Fibroblast of pulmonary artery (primary cell): Measurements from ENCODE around the gene PARP15.

ENCODE experiments used
- DNase-seq: peaks from one replicate; pipeline ENCODE4 v3.0.0-alpha.2; 2010; ENCODE audit warnings: low read depth
- H3K4me3 ChIP-seq: replicated peaks from 2 replicates; pipeline ENCODE4 v1.5.1; 2011; ENCODE audit warnings: low read depth, mild to moderate bottlenecking, control low read depth, low read length, moderate library complexity
- TF ChIP-seq, protein P1 (sequence below): IDR thresholded peaks from 2 replicates; pipeline ENCODE4 v1.5.1; 2011; ENCODE audit warnings: mild to moderate bottlenecking, control low read depth, low read length, inconsistent platforms; ENCODE audit errors: missing control alignments

PARP15 gene

DNA sequence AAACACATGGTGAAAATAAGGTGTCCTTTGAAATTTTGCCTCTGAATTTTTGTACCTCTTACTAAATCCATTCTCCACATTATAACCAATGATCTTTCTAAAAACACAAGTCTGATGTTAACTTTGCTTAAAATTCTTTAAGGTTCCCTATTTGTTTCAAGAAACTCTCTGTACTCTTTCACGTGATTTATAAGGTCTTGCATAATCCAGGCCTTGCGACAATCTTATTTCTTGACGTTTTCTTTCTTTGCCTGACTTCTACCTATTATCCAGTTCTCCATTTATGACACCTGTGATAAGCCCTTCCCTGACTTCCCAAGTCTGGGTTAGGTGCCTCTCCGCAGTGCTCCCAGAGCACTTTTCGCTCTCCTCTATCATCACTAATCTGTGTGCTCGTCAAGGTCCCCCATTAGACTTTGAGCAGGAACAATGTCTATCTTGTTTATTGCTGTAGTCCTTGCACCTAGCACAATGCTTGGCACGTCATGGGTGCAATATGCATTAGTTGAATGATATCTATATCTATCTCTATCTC is 38.4 kb upstream of the PARP15 start:
- TF ChIP-seq, protein P1, sequence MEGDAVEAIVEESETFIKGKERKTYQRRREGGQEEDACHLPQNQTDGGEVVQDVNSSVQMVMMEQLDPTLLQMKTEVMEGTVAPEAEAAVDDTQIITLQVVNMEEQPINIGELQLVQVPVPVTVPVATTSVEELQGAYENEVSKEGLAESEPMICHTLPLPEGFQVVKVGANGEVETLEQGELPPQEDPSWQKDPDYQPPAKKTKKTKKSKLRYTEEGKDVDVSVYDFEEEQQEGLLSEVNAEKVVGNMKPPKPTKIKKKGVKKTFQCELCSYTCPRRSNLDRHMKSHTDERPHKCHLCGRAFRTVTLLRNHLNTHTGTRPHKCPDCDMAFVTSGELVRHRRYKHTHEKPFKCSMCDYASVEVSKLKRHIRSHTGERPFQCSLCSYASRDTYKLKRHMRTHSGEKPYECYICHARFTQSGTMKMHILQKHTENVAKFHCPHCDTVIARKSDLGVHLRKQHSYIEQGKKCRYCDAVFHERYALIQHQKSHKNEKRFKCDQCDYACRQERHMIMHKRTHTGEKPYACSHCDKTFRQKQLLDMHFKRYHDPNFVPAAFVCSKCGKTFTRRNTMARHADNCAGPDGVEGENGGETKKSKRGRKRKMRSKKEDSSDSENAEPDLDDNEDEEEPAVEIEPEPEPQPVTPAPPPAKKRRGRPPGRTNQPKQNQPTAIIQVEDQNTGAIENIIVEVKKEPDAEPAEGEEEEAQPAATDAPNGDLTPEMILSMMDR: no peak
- H3K4me3 ChIP-seq: no peak overlapping the region
- no peak for DNase-seq

DNA sequence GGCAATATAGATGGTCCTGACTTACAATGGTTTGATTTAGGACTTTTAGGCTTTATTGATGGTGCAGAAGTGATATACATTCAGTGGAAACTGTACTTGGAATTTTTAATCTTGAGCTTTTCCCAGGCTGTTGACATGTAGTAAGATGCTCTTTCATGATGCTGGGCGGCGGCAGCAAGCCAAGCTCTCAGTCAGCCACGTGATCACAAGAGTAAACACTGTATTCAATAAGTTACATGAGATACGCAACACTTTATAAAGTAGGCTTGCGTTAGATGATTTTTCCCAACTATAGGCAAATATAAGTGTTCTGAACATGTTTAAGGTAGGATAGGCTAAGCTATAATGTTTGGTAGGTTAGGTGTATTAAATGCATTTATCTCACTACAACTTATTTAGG is 31.3 kb upstream of the PARP15 start:
- no peak for DNase-seq
- TF ChIP-seq, protein P1: no peak
- no peak overlapping the region for H3K4me3 ChIP-seq

DNA sequence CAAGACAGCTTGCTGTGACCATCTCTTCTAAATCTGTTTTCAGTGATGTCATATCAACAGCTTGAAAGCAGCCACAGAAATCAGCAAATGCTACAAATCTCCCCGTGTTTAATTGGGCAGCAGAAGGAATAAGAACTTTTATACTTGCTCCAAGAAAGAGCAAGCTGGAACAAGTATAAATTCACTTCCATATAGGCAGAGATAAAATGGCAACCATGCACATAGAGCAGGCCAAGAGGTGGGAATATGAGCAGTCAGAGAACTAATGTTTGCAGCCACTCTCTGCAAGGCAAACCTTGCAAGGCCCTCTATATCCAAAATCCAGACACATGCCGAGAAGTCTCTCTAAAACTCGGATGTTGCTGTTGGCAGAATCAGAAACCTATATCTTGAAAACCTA is 29.4 kb upstream of the PARP15 start:
- DNase-seq: no peak
- no peak overlapping the region for H3K4me3 ChIP-seq
- TF ChIP-seq, protein P1: no peak

DNA sequence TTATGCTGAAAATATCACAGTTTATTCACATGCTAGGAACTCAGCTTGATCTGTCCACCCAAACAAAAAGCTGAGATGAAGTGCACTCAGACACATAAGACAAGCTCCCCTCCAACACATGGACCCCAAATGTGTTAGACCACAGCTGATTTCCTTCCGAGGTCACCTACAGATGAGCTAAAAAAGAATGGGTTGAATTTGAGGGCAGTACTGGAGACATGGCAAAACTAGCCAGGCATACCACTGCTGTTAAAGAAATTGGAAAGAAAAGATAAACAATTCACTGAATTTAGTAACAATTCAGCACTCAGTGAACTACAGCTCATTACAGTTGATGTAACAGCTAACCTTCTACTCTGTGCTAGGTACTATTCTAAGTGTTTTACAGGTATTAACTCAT is 28.8 kb upstream of the PARP15 start:
- no peak overlapping the region for H3K4me3 ChIP-seq
- TF ChIP-seq, protein P1: no peak
- no peak for DNase-seq

DNA sequence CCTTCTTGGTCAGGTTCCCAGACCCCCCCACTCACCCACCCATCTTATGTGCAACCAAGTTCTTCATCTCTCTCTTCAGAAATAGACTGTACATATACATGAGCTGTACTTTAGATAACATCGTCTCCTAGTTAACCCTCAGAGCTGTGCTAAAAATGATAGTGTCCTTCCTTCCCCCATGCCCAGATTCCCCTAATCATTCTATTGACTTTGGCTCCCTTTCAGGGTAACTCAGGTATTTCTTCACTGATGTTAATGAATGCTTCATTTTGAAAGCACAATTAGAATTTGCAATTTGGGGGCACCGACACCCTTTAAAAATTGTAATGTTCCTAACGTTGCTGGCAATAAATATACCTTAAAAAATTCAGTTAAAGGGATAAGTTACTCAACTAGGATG is 24.3 kb upstream of the PARP15 start:
- DNase-seq: no peak

DNA sequence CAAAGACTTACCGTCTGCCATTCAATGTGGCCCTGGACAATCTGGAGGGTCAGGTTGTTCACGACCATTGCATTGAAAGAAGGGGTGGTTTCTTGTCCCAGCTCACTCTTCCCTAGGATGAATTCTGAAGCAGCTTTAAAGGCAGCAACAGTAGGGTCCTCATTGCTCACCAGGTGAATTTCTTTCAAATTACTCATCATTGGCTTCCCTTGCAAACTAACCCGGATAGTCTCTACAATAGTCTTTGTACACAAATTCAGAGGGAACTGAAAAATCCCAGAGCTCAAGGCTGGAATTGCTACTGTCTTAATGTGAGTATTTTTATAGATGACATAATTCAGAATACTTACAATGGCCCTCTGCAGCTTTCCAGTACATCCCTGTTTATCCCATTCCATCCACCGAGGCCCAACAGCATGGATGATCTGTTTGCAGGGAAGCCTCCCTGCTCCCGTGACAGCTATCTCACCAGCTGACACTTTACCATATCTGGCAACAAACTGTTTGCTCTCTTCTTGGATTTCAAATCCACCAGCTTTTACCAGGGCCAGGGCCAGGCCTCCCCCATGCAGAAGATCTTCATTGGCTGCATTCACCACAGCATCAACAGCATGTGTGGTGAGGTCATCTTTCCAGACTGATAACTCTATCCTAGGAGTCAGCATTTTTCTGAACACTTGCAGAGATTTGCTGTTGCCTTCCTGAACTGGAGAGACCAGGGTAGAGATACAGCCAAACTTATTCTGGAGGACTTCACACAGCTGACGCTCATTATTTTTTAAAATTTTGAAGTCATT is 22.0 kb upstream of the PARP15 start:
- no peak overlapping the region for H3K4me3 ChIP-seq
- peak; percentile 22 for DNase-seq

More for the DNA sequence above, 24.3 kb upstream of the PARP15 start:
- no peak overlapping the region for H3K4me3 ChIP-seq
- TF ChIP-seq, protein P1: no peak

More for the DNA sequence above, 22.0 kb upstream of the PARP15 start:
- TF ChIP-seq, protein P1: no peak
